NCI-H82 (cell line): ENCODE measurements around the gene SMG9.
"Not testable (repeated sequence)": the region's sequence is repeated elsewhere in the genome, so short reads cannot be mapped to it uniquely, and the experiment has no call there.

Experiments
- DNase-seq: peaks from one replicate; lab custom pipeline; 2025; lab: John Stamatoyannopoulos, UW

SMG9 gene

GRCh38 chr19:43690890-43691289 lies 63.9 kb downstream of the SMG9 start:
- no peak for DNase-seq

- DNase-seq, result no peak
These were observed 64.3 kb downstream of the SMG9 start for GRCh38 chr19:43690444-43690843.

DNA sequence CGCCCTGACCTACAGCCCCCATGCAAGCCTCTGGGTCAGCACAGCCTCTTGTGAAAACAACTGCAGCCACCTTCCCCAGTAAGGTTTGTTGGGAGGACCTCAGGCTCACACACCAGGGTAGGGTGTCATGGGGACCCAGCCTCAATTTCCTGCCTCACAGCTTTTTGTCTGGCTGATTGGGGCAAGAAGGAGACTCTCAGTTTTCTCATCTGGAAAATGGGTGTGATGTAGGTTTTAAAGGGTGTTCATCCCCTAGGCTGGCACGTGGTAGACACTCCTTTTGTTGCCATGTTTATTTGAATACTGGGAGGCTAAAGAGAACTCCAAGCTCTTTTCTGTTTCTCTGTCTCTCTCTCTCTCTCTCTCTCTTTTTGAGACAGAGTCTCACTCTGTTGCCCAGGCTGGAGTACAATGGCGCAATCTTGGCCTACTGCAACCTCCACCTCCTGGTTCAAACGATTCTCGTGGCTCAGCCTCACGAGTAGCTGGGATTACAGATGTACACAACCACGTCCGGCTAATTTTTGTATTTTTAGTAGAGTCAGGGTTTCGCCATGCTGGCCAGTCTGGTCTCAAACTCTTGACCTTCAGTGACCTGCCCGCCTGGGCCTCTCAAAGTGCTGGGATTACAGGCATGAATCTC lies 66.6 kb downstream of the SMG9 start:
- no peak for DNase-seq

GRCh38 chr19:43687660-43687997 lies 67.1 kb downstream of the SMG9 start:
- no peak for DNase-seq

DNA sequence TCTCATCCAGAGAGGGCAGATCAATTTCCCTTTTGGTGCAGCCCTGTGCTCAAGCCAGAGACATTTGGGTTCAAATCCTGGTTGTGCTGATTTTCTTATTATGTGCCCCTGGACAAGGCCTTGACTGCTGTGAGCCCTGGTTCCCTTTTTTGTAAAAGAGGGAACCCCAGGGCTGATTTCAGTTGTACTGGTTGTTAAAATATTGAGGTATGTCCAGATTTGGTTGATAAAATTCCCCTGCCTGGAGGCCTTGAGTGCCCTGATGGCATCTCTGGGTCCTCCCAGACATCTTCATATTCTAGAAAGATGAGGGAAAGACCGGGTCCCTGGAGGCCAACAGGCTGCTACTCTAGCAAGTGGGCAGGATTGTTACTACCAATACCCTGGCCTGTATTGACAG lies 70.4 kb downstream of the SMG9 start:
- DNase-seq, result no peak

GRCh38 chr19:43683905-43684304 lies 70.9 kb downstream of the SMG9 start:
- no peak for DNase-seq

- no peak for DNase-seq
These were observed 71.7 kb downstream of the SMG9 start for GRCh38 chr19:43682824-43683661.

DNA sequence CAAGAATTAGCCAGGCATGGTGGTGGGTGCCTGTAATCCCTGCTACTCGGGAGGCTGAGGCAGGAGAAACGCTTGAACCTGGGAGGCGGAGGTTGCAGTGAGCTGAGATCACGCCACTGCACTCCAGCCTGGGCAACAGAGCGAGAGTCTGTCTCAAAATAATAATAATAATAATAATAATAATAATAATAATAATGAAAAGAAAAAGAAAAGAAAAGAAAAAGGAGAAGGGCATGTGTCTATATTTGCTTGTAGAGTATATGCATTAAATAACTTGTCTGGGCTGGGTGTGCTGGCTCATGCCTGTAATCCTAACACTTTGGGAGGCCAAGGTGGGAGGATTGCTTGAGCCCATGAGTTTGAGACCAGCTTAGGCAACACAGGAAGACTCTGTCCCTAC lies 72.5 kb downstream of the SMG9 start:
- not testable (repeated sequence) for DNase-seq

DNA sequence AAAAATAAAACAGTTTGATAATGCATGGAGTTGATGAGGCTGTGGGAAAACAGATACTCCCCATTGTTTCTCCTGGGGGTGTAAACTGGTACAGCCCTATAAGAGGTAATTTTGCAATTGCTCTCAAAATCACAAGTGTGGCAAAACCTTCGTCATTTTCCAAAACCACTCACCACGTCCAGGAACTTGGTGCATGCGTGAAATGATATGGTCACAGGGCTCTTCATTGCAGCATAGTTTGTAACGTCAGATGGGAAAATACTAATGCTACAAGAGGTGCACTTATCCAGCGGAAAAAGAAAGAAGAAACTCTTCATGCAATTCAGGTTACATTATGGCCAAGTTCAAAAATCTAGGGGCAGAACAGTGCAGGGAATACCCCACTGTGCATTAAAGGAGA lies 72.9 kb downstream of the SMG9 start:
- DNase-seq, result no peak

DNA sequence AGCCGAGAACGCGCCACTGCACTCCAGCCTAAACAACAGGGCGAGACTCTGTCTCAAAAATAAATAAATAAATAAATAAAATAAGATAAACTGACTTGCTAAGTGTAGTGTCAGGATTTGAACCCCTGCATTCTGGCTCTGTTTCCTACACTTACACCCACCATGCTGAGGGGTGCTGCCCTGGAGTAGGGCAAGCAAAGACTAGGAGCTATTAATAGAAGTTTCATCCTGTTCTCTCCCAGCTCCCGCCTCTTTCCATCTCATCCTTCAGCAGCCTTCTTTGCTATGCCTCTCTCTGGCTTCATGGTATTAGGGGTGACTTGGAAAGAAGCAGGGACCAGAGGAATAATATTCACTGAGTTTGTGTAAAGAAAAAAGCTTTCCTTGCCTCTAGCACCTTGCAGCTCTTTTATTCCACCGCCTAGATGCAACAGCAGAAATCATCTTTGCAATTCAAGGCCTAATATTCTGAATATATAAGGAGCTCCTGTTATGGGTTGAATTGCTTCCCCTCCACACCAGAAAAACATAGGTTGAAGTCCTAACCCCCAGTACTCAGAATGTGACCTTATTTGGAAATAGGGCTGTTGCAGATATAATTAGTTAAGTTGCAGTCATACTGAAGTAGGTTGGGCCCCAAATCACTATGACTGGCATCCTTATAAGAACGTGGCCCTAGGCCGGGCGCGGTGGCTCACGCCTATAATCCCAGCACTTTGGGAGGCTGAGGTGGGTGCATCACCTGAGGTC lies 76.1 kb downstream of the SMG9 start:
- DNase-seq, result no peak
